Uterus (tissue), 4 donors: Measurements from ENCODE around the gene TMEM217. TPM values are rescaled to one million over a fixed set of nuclear protein-coding genes. Genes with fewer than 3 reads are reported as not detected.

ENCODE experiments used
- DNase-seq, 2 donors: peaks; one replicate each; pipeline ENCODE4 v3.0.0-alpha.2; 2019 to 2020
- H3K27ac ChIP-seq, 2 donors: fragments of 200-600 bp; sonication (generic); 1 replicate in 1 of 2; 2 replicates in 1 of 2; pipeline ENCODE4 v1.5.1; 2016 to 2018
- H3K27me3 ChIP-seq, 2 donors: fragments of 200-600 bp; sonication (generic); one replicate each; pipeline ENCODE4 v1.5.1; 2018 to 2019; ENCODE audit warnings: control low read depth in 1 of 2
- H3K36me3 ChIP-seq, 2 donors: fragments of 200-600 bp; sonication (generic); one replicate each; pipeline ENCODE4 v1.5.1; 2019; ENCODE audit warnings: control low read depth in 1 of 2
- H3K4me1 ChIP-seq, 2 donors: fragments of 200-600 bp; sonication (generic); one replicate each; pipeline ENCODE4 v1.5.1; 2018 to 2019; ENCODE audit warnings: control low read depth in 1 of 2
- H3K4me3 ChIP-seq, 2 donors: fragments of 200-600 bp; sonication (generic); 1 replicate in 1 of 2; 2 replicates in 1 of 2; pipeline ENCODE4 v1.5.1; 2018 to 2019; ENCODE audit warnings: mild to moderate bottlenecking in 1 of 2
- H3K9me3 ChIP-seq, 2 donors: fragments of 200-600 bp; sonication (generic); one replicate each; pipeline ENCODE4 v1.5.1; 2019; ENCODE audit warnings: control low read depth in 1 of 2
- CTCF ChIP-seq, 4 experiments: fragments of 200-600 bp in 2 of 4; fragments of 450-650 bp in 2 of 4; sonication (generic) in 2 of 4; IDR thresholded peaks; one replicate each; pipeline ENCODE4 v1.5.1; 2016 to 2019; ENCODE audit warnings: antibody characterized with exemption in 4 of 4, mild to moderate bottlenecking in 2 of 4, moderate library complexity in 1 of 4
- POLR2A ChIP-seq, 2 donors: fragments of 450-650 bp; IDR thresholded peaks; one replicate each; pipeline ENCODE4 v1.6.1; 2016; ENCODE audit warnings: antibody characterized with exemption in 2 of 2, mild to moderate bottlenecking in 1 of 2, moderate library complexity in 1 of 2
- intact Hi-C: fragments of 100-400 bp; cut with DNase I; formaldehyde crosslinking; loops from one replicate; pipeline ENCODE4 v1.15.1; 2023; ENCODE audit warnings: low total_unique reads
- total RNA-seq, 4 donors: library from RNA; depleted of rRNA in 3 of 4; stranded (reverse); fragments of >200 nt in 3 of 4; gene quantifications; one replicate each; pipeline versions ENCODE4 v1.1.0 to v1.2.4, GENCODE V29; 2014 to 2023
- donor health status: DM: yes; HTN: yes; CAD: no.

Gene TMEM217
- total RNA-seq, 4 donors from 2014 or later: 0.21 to 1.6 TPM; not detected in 2

- H3K36me3 ChIP-seq: no peaks in the 10 kb centered on the region
- TF ChIP-seq CTCF (IDR thresholded peaks at IDR 0.05): no peak
- no peak for TF ChIP-seq POLR2A (IDR thresholded peaks at IDR 0.05)
- H3K27me3 ChIP-seq: no peaks in the 10 kb centered on the region
- intact Hi-C loops: no loop called here
- H3K9me3 ChIP-seq: no peaks in the 10 kb centered on the region
- peak overlapping the region; percentile 70 to 86 for H3K4me3 ChIP-seq
- H3K27ac ChIP-seq: peak overlapping the region; percentile 76 to 82
- H3K4me1 ChIP-seq: no peaks in the 10 kb centered on the region
- no peak for DNase-seq
Measured at GRCh38 chr6:37257320-37257633, 667 bp downstream of the TMEM217 start.

GRCh38 chr6:37256692-37257319 is 1.1 kb downstream of the TMEM217 start:
- DNase-seq: no peak
- intact Hi-C loops: no loop called here
- TF ChIP-seq POLR2A (IDR thresholded peaks at IDR 0.05) (no peak), CTCF (IDR thresholded peaks at IDR 0.05) (no peak)
- H3K36me3 ChIP-seq: no peaks in the 10 kb centered on the region
- H3K27ac ChIP-seq: peak overlapping the region; percentile 76 to 82
- no peaks in the 10 kb centered on the region for H3K27me3 ChIP-seq
- no peaks in the 10 kb centered on the region for H3K4me1 ChIP-seq
- peak overlapping the region; percentile 70 to 86 for H3K4me3 ChIP-seq
- no peaks in the 10 kb centered on the region for H3K9me3 ChIP-seq

GRCh38 chr6:37254881-37255280 is 3.1 kb downstream of the TMEM217 start:
- no peaks in the 10 kb centered on the region for H3K36me3 ChIP-seq

GRCh38 chr6:37253486-37254007 is 4.4 kb downstream of the TMEM217 start:
- H3K27ac ChIP-seq: no peak overlapping the region
- no peaks in the 10 kb centered on the region for H3K27me3 ChIP-seq
- no peaks in the 10 kb centered on the region for H3K4me1 ChIP-seq
- H3K9me3 ChIP-seq: no peaks in the 10 kb centered on the region
- intact Hi-C loops: no loop called here
- H3K36me3 ChIP-seq: no peaks in the 10 kb centered on the region
- TF ChIP-seq POLR2A (IDR thresholded peaks at IDR 0.05) (no peak), CTCF (IDR thresholded peaks at IDR 0.05) (no peak)
- no peak overlapping the region for H3K4me3 ChIP-seq
- no peak for DNase-seq

More at GRCh38 chr6:37254881-37255280, 3.1 kb downstream of the TMEM217 start:
- Histone ChIP-seq H3K9me3 (no peaks in the 10 kb centered on the region), H3K4me3 (no peak overlapping the region), H3K4me1 (no peaks in the 10 kb centered on the region), H3K27ac (no peak overlapping the region), H3K27me3 (no peaks in the 10 kb centered on the region)
- intact Hi-C loops: no loop called here
- no peak for TF ChIP-seq CTCF (IDR thresholded peaks at IDR 0.05)
- TF ChIP-seq POLR2A (IDR thresholded peaks at IDR 0.05): no peak
- no peak for DNase-seq

- Histone ChIP-seq H3K4me1 (no peaks in the 10 kb centered on the region), H3K27ac (no peak overlapping the region), H3K36me3 (no peaks in the 10 kb centered on the region), H3K4me3 (no peak overlapping the region), H3K9me3 (no peaks in the 10 kb centered on the region), H3K27me3 (no peaks in the 10 kb centered on the region)
- intact Hi-C loops: no loop called here
- DNase-seq: no peak
- TF ChIP-seq POLR2A (IDR thresholded peaks at IDR 0.05): no peak
- no peak for TF ChIP-seq CTCF (IDR thresholded peaks at IDR 0.05)
Measured at GRCh38 chr6:37251211-37251780, 6.6 kb downstream of the TMEM217 start.
